Suprapubic skin (tissue), 4 donors: ENCODE data around the gene EPHB6.

Experiments
- EP300 ChIP-seq: sonication (generic); formaldehyde crosslinking; IDR thresholded peaks from one replicate; pipeline ENCODE4 v1.6.1; 2017; ENCODE audit warnings: antibody characterized with exemption
- POLR2AphosphoS5 ChIP-seq, 3 donors: sonication (generic); formaldehyde crosslinking; IDR thresholded peaks; one replicate each; pipeline ENCODE4 v1.6.1; 2017; ENCODE audit warnings: antibody characterized with exemption in 3 of 3
- TF ChIP-seq, protein P1 (sequence below), 2 donors: fragments of 200-600 bp in 1 of 2; fragments of 450-650 bp in 1 of 2; sonication (generic) in 1 of 2; IDR thresholded peaks; one replicate each; pipeline ENCODE4 v1.5.1; 2016 to 2019; ENCODE audit warnings: antibody characterized with exemption in 2 of 2, mild to moderate bottlenecking in 1 of 2, moderate library complexity in 1 of 2

GRCh38 chr7:142813226-142813625 is 41.6 kb upstream of the EPHB6 start:
- no peak for TF ChIP-seq EP300
- TF ChIP-seq, protein P1, sequence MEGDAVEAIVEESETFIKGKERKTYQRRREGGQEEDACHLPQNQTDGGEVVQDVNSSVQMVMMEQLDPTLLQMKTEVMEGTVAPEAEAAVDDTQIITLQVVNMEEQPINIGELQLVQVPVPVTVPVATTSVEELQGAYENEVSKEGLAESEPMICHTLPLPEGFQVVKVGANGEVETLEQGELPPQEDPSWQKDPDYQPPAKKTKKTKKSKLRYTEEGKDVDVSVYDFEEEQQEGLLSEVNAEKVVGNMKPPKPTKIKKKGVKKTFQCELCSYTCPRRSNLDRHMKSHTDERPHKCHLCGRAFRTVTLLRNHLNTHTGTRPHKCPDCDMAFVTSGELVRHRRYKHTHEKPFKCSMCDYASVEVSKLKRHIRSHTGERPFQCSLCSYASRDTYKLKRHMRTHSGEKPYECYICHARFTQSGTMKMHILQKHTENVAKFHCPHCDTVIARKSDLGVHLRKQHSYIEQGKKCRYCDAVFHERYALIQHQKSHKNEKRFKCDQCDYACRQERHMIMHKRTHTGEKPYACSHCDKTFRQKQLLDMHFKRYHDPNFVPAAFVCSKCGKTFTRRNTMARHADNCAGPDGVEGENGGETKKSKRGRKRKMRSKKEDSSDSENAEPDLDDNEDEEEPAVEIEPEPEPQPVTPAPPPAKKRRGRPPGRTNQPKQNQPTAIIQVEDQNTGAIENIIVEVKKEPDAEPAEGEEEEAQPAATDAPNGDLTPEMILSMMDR (IDR thresholded peaks at IDR 0.05): no peak
- TF ChIP-seq POLR2AphosphoS5 (IDR thresholded peaks at IDR 0.05): no peak
